ENCODE measurements around the gene SYTL3. TPM values are rescaled to one million over a fixed set of nuclear protein-coding genes. Genes with fewer than 3 reads are reported as not detected.
"Not testable (repeated sequence)": the region's sequence is repeated elsewhere in the genome, so short reads cannot be mapped to it uniquely, and the experiment has no call there.

SYTL3 gene
- total RNA-seq, 1 experiment from 2014 or later: 14.2 TPM

- no peak for DNase-seq
- intact Hi-C loops (cut with micrococcal nuclease; ENCODE audit: unreplicated experiment): no loop called here
- Mint-ChIP-seq H3K4me1 (ENCODE audit: low read depth, unreplicated experiment) (peaks cover 3% of the 10 kb centered on the region), H3K27me3 (ENCODE audit: unreplicated experiment) (no peaks in the 10 kb centered on the region), H3K9me3 (ENCODE audit: low read depth, unreplicated experiment) (no peaks in the 10 kb centered on the region), H3K27ac (ENCODE audit: unreplicated experiment) (no peak overlapping the region), H3K4me3 (ENCODE audit: low read depth, unreplicated experiment) (no peak overlapping the region), H3K36me3 (ENCODE audit: insufficient read depth, unreplicated experiment) (no peaks in the 10 kb centered on the region)
- CTCF ChIA-PET: no interaction called here
- TF ChIP-seq, protein P1, sequence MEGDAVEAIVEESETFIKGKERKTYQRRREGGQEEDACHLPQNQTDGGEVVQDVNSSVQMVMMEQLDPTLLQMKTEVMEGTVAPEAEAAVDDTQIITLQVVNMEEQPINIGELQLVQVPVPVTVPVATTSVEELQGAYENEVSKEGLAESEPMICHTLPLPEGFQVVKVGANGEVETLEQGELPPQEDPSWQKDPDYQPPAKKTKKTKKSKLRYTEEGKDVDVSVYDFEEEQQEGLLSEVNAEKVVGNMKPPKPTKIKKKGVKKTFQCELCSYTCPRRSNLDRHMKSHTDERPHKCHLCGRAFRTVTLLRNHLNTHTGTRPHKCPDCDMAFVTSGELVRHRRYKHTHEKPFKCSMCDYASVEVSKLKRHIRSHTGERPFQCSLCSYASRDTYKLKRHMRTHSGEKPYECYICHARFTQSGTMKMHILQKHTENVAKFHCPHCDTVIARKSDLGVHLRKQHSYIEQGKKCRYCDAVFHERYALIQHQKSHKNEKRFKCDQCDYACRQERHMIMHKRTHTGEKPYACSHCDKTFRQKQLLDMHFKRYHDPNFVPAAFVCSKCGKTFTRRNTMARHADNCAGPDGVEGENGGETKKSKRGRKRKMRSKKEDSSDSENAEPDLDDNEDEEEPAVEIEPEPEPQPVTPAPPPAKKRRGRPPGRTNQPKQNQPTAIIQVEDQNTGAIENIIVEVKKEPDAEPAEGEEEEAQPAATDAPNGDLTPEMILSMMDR (IDR thresholded peaks at IDR 0.05; ENCODE audit: unreplicated experiment): no peak
- no TSS peak for BruUV-seq (replicated peaks)
These were observed 24.7 kb downstream of the SYTL3 start for GRCh38 chr6:158674342-158675131.

- intact Hi-C loops (cut with micrococcal nuclease; ENCODE audit: unreplicated experiment); H3K36me3 Mint-ChIP-seq (ENCODE audit: insufficient read depth, unreplicated experiment); H3K4me1 Mint-ChIP-seq (ENCODE audit: low read depth, unreplicated experiment); BruUV-seq (replicated peaks); CTCF ChIA-PET; H3K9me3 Mint-ChIP-seq (ENCODE audit: low read depth, unreplicated experiment); H3K27ac Mint-ChIP-seq (ENCODE audit: unreplicated experiment); DNase-seq; H3K27me3 Mint-ChIP-seq (ENCODE audit: unreplicated experiment); H3K4me3 Mint-ChIP-seq (ENCODE audit: low read depth, unreplicated experiment): not testable (repeated sequence)
These were observed 27.2 kb downstream of the SYTL3 start for GRCh38 chr6:158677094-158677493.

DNA sequence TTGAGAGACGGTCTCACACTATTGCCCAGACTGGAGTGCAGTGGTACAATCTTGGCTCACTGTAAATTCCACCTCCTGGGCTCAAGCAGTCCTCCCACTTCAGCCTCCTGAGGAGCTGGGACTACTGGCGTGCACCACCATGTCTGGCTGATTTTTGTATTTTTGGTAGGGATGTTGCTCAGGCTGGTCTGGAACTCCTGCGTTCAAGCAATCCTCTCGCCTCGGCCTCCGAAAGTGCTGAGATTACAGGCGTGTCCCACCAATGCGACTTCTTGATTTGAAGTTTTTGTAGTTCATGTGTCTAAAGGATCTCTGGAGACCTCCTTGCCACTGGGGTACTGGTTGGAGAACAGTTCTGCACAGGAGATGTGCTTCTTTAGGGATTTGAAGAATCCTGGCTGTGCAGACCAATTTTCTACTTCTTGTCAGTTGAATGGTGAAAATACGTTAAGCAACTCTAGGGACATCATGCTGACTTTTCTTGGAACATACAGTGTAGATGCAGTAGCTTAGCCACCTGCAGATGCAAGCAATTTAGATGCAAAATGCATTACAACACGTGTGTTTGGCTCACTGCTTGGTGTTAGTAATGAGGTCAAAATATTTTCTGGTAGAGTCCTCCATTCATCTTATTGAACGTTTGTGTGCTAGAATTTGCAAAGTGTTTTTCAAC lies 28.2 kb downstream of the SYTL3 start:
- CTCF ChIA-PET: no interaction called here
- Mint-ChIP-seq H3K27ac (ENCODE audit: unreplicated experiment) (no peak overlapping the region), H3K27me3 (ENCODE audit: unreplicated experiment) (no peaks in the 10 kb centered on the region), H3K36me3 (ENCODE audit: insufficient read depth, unreplicated experiment) (no peaks in the 10 kb centered on the region), H3K9me3 (ENCODE audit: low read depth, unreplicated experiment) (no peaks in the 10 kb centered on the region), H3K4me3 (ENCODE audit: low read depth, unreplicated experiment) (no peak overlapping the region), H3K4me1 (ENCODE audit: low read depth, unreplicated experiment) (no peaks in the 10 kb centered on the region)
- intact Hi-C loops (cut with micrococcal nuclease; ENCODE audit: unreplicated experiment): no loop called here
- no peak for DNase-seq
- TF ChIP-seq, protein P1 (IDR thresholded peaks at IDR 0.05; ENCODE audit: unreplicated experiment): no peak
- no TSS peak for BruUV-seq (replicated peaks)

GRCh38 chr6:158680015-158680414 lies 30.2 kb downstream of the SYTL3 start:
- TF ChIP-seq, protein P1 (IDR thresholded peaks at IDR 0.05; ENCODE audit: unreplicated experiment): no peak
- intact Hi-C loops (cut with micrococcal nuclease; ENCODE audit: unreplicated experiment): no loop called here
- H3K27me3 Mint-ChIP-seq (ENCODE audit: unreplicated experiment): no peaks in the 10 kb centered on the region
- no peaks in the 10 kb centered on the region for H3K36me3 Mint-ChIP-seq (ENCODE audit: insufficient read depth, unreplicated experiment)
- BruUV-seq (replicated peaks): no TSS peak
- H3K4me1 Mint-ChIP-seq (ENCODE audit: low read depth, unreplicated experiment): no peaks in the 10 kb centered on the region
- CTCF ChIA-PET: no interaction called here
- H3K4me3 Mint-ChIP-seq (ENCODE audit: low read depth, unreplicated experiment): no peak overlapping the region
- no peak overlapping the region for H3K27ac Mint-ChIP-seq (ENCODE audit: unreplicated experiment)
- no peak for DNase-seq
- no peaks in the 10 kb centered on the region for H3K9me3 Mint-ChIP-seq (ENCODE audit: low read depth, unreplicated experiment)

DNA sequence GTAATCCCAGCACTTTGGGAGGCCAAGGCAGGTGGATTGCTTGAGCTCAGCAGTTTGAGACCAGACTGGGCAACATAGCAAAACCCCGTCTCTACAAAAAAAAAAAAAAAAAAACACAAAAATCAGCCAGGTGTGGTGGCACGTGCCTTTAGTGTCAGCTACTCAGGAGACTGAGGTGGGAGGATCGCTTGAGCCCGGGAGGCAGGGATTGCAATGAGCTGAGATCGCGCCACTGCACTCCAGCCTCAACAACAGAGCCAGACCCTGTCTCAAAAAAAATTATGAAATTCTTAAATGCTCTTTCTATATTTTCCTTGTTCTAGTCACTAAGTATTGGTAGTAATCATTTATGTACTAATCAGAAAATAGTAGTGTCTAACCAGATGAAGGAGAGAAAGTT lies 30.6 kb downstream of the SYTL3 start:
- Mint-ChIP-seq H3K27me3 (ENCODE audit: unreplicated experiment) (no peaks in the 10 kb centered on the region), H3K4me3 (ENCODE audit: low read depth, unreplicated experiment) (no peak overlapping the region), H3K9me3 (ENCODE audit: low read depth, unreplicated experiment) (no peaks in the 10 kb centered on the region), H3K36me3 (ENCODE audit: insufficient read depth, unreplicated experiment) (no peaks in the 10 kb centered on the region), H3K27ac (ENCODE audit: unreplicated experiment) (no peak overlapping the region), H3K4me1 (ENCODE audit: low read depth, unreplicated experiment) (no peaks in the 10 kb centered on the region)
- no TSS peak for BruUV-seq (replicated peaks)
- DNase-seq: no peak
- CTCF ChIA-PET: no interaction called here
- intact Hi-C loops (cut with micrococcal nuclease; ENCODE audit: unreplicated experiment): no loop called here
- TF ChIP-seq, protein P1 (IDR thresholded peaks at IDR 0.05; ENCODE audit: unreplicated experiment): no peak

All from Calu3 (cell line).